Cardiac fibroblast (primary cell): ENCODE data around the gene COL4A2.
"Not testable (repeated sequence)": the region's sequence is repeated elsewhere in the genome, so short reads cannot be mapped to it uniquely, and the experiment has no call there.

Experiments
- DNase-seq, 2 donors: peaks; one replicate each; pipeline versions ENCODE4 v3.0.0 to v3.0.0-alpha.2; 2010; ENCODE audit warnings: low read depth in 2 of 2
- H3K4me3 ChIP-seq, 2 donors: replicated peaks in 1 of 2; 1 replicate in 1 of 2; 2 replicates in 1 of 2; pipeline ENCODE4 v1.5.1; 2011; ENCODE audit warnings: low read depth in 2 of 2, low read length in 2 of 2, mild to moderate bottlenecking in 2 of 2, moderate library complexity in 1 of 2
- CTCF ChIP-seq: IDR thresholded peaks from one replicate; pipeline ENCODE4 v1.5.1; 2011; ENCODE audit warnings: low read depth, mild to moderate bottlenecking, low read length, inconsistent platforms

COL4A2 gene

DNA sequence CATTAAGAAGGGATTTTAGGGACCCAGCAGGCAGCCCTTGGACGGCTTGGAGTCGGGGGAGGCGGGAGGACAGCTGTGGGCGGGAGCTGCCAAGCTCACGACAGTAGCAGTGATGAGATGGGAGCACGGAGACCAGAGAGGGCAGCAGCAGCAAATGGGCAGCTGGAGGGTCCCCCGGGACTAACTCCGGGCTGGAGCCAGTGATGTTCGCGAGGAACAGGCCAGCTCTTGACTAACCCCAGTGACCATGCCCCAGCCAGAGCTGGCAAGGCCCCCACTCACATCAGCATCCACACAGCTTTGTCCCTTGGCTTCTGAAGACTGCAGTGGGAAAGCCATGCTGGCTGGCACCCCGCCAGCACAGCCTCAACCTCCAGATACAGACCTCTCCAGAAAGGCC lies 172.6 kb downstream of the COL4A2 start:
- no peak for TF ChIP-seq CTCF

GRCh38 chr13:110480161-110480560 lies 173.1 kb downstream of the COL4A2 start:
- no peak for TF ChIP-seq CTCF

More for the DNA sequence above, 172.6 kb downstream of the COL4A2 start:
- no peak overlapping the region for H3K4me3 ChIP-seq
- DNase-seq: no peak

DNA sequence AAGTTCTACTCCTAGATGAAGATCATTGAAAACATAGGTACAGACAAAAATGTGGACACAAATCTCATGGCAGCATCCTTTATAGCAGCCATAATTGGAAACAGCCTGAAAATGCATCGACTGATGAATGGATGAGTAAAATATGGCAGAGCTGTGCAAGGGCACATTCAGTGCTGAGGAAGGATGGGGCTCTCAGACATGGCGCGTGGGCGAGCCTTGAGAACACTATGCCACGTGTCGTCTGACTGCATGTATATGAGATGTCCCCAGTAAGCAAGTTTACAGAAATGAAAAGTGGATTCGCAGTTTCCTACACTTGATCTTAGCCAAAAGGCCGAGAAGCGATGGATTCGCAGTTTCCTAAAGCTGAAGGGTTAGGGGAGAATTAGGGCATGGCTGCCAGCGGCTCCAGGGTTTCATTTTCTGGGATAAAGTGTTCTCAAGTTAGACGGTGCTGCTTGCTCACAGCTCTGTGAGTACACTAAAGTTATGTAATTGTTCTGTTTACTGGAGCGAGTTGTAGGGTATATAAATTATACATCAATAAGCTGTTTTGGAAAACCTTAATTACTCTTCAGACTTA lies 176.4 kb downstream of the COL4A2 start:
- no peak overlapping the region for H3K4me3 ChIP-seq
- no peak for DNase-seq
- TF ChIP-seq CTCF: no peak

More at GRCh38 chr13:110480161-110480560, 173.1 kb downstream of the COL4A2 start:
- no peak overlapping the region for H3K4me3 ChIP-seq
- DNase-seq: no peak

DNA sequence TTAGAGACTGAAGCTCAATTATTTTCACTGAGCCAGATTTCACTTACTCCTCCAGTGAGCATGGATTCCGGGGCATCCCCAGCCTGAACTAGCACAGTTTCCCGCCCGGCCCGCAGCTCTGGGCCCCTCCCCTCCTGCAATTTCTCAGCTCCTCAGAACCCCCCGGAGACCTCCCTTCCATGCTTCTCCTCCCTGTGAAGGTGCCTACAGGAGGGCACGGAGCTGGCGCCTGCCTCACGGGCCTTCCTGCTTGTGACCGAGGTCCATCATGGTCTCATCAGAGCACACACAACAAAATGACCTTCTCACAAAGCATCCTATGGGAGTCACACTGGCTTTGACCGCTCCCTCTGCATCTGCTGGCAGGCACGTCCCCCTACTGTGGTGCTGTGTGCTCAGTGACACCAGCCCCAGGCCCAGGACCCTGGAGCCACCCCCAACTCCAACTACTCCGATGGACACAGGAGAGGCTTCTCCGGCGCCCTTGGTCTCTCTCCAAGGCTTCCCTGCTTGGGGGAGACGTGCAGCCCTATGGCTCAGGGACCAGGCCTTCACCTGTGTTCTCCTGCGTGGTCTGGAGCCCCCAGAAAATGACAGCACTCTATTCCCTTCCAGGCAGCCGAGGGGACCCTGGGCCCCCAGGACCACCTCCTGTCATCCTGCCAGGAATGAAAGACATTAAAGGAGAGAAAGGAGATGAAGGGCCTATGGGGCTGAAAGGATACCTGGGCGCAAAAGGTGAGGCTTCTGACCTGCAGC lies 177.4 kb downstream of the COL4A2 start:
- no peak for DNase-seq
- TF ChIP-seq CTCF: no peak
- no peak overlapping the region for H3K4me3 ChIP-seq

DNA sequence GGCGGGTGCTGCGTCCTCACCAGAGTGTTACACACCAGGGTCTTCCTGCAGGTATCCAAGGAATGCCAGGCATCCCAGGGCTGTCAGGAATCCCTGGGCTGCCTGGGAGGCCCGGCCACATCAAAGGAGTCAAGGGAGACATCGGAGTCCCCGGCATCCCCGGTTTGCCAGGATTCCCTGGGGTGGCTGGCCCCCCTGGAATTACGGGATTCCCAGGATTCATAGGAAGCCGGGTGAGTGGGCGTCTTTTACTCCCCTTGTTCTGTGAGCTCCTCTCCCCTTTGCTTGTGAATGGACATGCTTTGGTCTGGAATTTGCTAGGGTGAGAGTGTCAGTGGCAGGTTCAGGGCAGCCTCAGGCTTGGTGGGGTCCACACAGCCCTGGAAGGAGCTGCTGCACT lies 178.5 kb downstream of the COL4A2 start:
- no peak for TF ChIP-seq CTCF
- no peak overlapping the region for H3K4me3 ChIP-seq
- no peak for DNase-seq

- no peak for DNase-seq
- TF ChIP-seq CTCF: no peak
- no peak overlapping the region for H3K4me3 ChIP-seq
Observed at GRCh38 chr13:110486061-110486715, 179.1 kb downstream of the COL4A2 start.

GRCh38 chr13:110486880-110487279 lies 179.8 kb downstream of the COL4A2 start:
- not testable (repeated sequence) for DNase-seq

More at GRCh38 chr13:110486880-110487279, 179.8 kb downstream of the COL4A2 start:
- H3K4me3 ChIP-seq: not testable (repeated sequence)
